ENCODE measurements around the gene ACSL3. TPM values are rescaled to one million over a fixed set of nuclear protein-coding genes. Genes with fewer than 3 reads are reported as not detected.

Gene ACSL3
- polyA plus RNA-seq, 4 donors, result 53.5 to 83.9 (median 73.4) TPM

GRCh38 chr2:222938327-222938726 lies 77.5 kb downstream of the ACSL3 start:
- DNase-seq (ENCODE audit: low read depth in 4 of 4, low spot score in 2 of 4), result no peak

DNA sequence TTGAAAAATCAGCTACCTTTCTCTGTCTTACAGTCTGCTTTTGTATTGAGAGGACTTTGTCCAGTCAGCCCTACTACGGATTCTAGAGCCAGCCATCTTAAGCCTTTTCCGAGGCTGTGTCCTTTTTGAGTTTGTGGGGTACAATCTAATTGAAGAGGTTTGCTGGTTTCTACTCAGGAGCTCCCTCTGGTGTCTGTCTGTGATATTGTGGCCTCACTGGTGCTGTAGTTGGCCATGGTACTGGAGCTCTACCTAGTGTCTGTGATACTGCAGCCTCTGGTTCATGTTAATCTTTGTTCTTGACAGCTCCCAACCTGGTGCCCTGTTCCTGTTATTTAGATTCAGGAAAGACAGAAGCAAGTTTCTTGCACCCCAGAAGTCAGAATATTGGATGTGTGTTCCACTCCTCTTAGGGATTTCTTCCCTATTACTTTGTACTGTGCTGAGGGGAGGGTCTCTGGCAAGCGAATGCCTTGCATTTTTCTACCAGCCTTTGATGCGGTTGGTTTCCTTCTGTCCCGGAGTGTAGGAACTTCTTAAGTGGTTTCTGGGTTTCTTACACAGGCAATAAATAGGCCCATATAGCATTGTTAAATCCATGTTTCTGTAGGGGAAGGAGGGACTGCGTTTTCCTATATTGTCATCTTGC lies 78.5 kb downstream of the ACSL3 start:
- DNase-seq (ENCODE audit: low read depth in 4 of 4, low spot score in 2 of 4), result no peak

DNA sequence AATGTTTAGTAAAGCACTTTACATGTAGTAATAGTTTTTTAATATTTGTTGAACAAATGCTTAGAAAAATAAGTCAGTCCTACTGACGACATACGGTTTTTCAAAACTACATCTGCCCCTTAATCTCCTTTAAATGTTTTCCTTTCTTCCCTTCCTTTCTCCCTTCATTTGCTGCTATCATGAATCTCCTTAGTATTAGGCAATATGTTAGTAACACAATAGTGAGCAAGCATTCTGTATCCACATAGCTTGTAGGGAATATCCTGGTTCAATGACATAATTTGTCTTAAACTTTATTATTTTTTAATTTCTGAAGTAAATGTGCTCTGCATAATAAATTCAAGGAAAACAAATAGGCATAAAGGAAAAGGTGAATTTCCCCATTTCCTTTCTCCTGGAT lies 79.1 kb downstream of the ACSL3 start:
- no peak for DNase-seq (ENCODE audit: low read depth in 4 of 4, low spot score in 2 of 4)

DNA sequence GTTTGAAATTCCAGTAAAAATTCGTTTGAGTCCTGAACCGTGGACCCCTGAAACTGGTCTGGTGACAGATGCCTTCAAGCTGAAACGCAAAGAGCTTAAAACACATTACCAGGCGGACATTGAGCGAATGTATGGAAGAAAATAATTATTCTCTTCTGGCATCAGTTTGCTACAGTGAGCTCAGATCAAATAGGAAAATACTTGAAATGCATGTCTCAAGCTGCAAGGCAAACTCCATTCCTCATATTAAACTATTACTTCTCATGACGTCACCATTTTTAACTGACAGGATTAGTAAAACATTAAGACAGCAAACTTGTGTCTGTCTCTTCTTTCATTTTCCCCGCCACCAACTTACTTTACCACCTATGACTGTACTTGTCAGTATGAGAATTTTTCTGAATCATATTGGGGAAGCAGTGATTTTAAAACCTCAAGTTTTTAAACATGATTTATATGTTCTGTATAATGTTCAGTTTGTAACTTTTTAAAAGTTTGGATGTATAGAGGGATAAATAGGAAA lies 80.7 kb downstream of the ACSL3 start:
- no peak for DNase-seq (ENCODE audit: low read depth in 4 of 4, low spot score in 2 of 4)

- no peak for DNase-seq (ENCODE audit: low read depth in 4 of 4, low spot score in 2 of 4)
Observed at GRCh38 chr2:222942561-222942960, 81.7 kb downstream of the ACSL3 start.

- no peak for DNase-seq (ENCODE audit: low read depth in 4 of 4, low spot score in 2 of 4)
Observed at GRCh38 chr2:222942977-222943376, 82.1 kb downstream of the ACSL3 start.

DNA sequence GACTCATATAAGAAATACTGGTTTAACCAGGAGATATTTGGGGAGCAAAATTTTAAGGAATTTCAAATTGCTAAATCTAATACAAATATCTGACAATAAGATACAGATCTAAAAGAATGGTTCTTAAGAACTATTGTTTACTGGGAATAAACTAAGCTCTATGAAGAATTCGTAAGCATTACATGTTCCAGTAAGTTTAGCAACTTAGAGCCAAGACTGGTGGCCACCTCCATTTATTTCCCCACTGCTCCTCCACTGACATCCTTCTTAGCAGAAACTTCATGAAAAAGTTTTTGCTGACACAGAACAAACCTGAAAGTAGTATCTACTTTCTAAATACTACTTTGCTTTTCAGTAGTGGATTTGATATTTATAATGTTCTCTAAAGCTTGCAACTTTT lies 83.0 kb downstream of the ACSL3 start:
- DNase-seq (ENCODE audit: low read depth in 4 of 4, low spot score in 2 of 4), result no peak

DNA sequence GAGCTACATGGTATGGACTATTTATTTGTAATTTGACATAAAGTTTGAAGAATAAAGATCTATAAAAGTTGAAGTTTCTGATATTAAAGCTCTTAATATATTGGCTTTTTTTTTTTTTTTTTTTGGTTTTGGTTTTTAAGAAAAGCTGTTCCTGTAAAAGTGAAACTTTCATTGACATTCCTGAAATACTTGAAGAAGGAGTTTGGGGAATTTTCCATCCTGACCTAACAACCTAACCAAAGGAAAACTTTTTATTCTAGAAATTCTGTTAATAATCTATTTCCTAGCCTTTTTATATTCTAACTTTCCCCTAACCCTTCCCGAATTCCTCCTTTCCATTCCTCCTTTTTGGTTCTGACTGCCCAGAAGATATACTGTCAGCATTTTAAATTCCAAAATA lies 83.7 kb downstream of the ACSL3 start:
- no peak for DNase-seq (ENCODE audit: low read depth in 4 of 4, low spot score in 2 of 4)

DNA sequence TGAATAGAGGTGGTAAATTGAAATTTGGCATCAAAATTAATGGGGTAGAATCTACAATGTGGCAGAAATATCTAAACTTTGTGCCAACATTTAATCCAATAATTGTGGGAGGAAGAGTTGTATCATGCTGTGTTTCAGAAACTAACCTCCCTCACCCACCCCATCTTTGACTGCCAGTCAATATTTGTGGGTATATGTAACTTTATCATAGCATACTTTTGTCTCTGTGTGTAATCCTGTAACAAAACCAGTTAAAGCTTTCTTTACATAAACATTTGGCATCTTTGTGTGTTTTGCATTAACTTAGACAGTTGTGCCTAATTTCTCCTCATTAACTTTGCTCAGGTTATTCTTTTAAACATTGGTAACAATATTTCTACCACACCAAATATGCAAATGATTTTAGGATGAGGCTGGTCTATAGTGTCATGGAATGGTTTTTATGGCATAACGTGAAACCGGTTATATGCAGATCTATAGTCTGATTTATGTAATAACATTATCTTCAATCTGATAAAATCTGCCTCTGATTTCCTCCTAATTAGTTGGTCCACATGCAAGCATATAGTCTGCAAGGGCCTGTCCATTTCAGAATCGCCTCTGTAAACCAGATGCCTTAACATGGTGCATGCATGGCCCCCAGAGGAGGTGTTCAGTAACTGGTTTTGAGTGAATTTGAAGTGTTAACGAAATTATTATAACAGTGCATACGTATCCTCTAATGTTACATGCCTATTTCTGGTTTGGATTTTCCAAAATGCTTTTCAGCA lies 84.3 kb downstream of the ACSL3 start:
- DNase-seq (ENCODE audit: low read depth in 4 of 4, low spot score in 2 of 4), result no peak

DNA sequence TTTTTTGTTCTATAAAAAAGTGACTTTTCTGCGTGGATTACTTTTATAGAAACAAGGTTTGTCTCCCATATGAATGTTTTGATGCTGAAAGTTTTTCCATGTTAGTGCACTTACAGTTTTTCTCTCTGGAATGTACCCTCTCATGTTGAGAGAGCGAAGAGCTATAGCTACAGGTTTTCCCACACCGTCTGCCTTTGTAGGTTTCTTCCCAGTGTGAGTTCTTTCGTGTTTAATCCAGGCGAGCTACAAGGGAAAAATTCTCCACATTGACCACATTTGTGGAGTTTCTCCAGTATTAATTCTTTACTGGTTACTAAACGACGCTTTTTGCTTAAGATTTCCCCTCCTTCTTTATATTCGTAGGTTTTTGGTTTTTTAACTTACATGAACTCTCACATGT lies 85.1 kb downstream of the ACSL3 start:
- DNase-seq (ENCODE audit: low read depth in 4 of 4, low spot score in 2 of 4), result no peak

- DNase-seq (ENCODE audit: low read depth in 4 of 4, low spot score in 2 of 4), result no peak
Observed at GRCh38 chr2:222946700-222947287, 86.0 kb downstream of the ACSL3 start.

DNA sequence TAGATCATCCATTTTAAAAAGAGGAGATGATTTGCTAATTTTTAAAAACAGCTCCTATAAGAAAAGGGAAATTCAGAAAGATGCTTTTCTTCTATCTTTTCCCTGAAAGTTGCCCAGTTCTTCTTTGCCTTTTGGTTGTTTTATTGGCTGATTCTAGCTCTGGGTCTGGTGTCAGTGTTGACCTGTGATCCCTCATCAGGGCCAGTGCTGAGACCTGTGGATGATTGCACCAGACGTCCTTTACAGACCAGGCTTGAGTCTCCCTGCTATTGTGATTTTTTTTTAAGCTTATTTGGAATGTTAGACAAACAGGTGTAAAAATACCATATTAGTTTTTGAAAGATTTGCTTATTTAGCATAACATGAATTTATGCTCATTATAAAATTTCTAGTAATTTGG lies 88.2 kb downstream of the ACSL3 start:
- DNase-seq (ENCODE audit: low read depth in 4 of 4, low spot score in 2 of 4), result no peak

DNA sequence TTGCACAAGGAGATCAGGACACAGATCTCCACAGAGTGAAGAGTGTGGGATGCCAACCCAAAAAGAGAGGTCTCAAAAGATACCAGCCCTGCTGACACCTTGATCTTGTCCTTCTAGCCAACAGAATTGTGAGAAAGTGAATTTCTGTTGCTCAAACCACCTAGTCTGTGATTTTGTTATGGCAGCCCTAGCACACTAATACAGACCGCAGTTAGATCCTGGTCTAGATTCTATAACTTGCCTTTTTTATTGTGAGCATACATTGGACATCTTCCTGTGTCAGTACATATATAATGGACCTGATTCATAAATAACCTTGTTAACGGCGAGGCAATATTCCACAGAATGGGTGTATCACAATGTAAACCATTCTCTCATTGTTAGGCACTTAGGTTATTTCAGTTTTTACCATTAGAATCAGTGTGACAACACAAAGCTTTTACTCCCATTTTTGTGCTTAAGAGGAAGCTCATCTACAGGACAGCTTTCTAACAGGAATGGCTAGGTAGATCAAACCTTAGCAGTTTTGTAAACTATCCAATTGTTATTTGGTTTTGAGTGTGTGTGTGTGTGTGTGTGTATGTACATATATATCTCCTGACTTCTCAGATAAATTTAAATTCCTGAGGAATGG lies 89.0 kb downstream of the ACSL3 start:
- DNase-seq (ENCODE audit: low read depth in 4 of 4, low spot score in 2 of 4), result no peak

- no peak for DNase-seq (ENCODE audit: low read depth in 4 of 4, low spot score in 2 of 4)
Observed at GRCh38 chr2:222950638-222951285, 89.9 kb downstream of the ACSL3 start.

DNA sequence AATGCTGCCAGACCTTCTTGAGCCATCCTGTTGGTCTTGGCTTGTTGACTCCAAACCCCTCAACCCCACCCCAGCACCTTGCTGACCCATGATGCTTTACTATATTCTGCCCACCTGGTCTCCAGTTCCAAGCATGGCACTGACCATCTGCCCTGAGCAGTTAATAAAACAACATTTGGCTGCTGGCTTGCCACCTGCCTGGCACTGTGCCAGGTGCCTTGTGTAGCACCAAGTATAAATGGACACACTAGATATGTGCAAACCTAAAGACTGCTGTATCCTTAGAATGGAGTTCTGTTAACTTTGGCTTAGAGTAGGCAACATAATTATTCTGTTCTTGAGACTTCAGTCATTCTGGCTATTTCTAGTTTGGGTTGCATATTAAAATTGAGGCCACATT lies 91.4 kb downstream of the ACSL3 start:
- no peak for DNase-seq (ENCODE audit: low read depth in 4 of 4, low spot score in 2 of 4)

- DNase-seq (ENCODE audit: low read depth in 4 of 4, low spot score in 2 of 4), result no peak
Observed at GRCh38 chr2:222955008-222955407, 94.2 kb downstream of the ACSL3 start.

GRCh38 chr2:222959358-222959757 lies 98.5 kb downstream of the ACSL3 start:
- no peak for DNase-seq (ENCODE audit: low read depth in 4 of 4, low spot score in 2 of 4)

GRCh38 chr2:222960126-222960525 lies 99.3 kb downstream of the ACSL3 start:
- no peak for DNase-seq (ENCODE audit: low read depth in 4 of 4, low spot score in 2 of 4)

DNA sequence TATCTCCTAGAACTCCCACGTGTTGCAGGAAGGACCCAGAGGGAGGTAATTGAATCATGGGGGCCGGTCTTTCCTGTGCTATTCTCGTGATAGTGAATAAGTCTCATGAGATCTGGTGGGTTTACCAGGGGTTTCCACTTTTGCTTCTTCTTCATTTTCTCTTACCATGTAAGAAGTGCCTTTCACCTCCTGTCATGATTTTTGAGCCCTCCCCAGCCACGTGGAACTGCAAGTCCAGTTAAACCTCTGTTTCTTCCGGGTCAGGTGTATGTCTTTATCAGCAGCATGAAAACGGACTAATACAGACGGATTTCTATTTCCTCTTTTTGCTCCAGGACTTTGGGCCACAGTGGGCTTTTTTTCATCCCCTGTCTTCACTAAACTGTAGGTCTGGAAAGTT lies 102.8 kb downstream of the ACSL3 start:
- no peak for DNase-seq (ENCODE audit: low read depth in 4 of 4, low spot score in 2 of 4)

- DNase-seq (ENCODE audit: low read depth in 4 of 4, low spot score in 2 of 4), result no peak
Observed at GRCh38 chr2:222964376-222965031, 103.7 kb downstream of the ACSL3 start.
